HFFc6 (cell line): ENCODE data around the gene KASH5. TPM values are rescaled to one million over a fixed set of nuclear protein-coding genes. Genes with fewer than 3 reads are reported as not detected.

Experiments
- DNase-seq: peaks from one replicate; pipeline ENCODE4 v3.0.0-alpha.2; 2018
- H3K27ac Mint-ChIP-seq: 2 replicates; pipeline ENCODE4 v1.8.0; 2020; ENCODE audit warnings: mild to moderate bottlenecking, mixed read lengths
- H3K27me3 Mint-ChIP-seq: 2 replicates; pipeline ENCODE4 v1.8.0; 2021; ENCODE audit warnings: mild to moderate bottlenecking, moderate library complexity, mixed read lengths; ENCODE audit not compliant: insufficient read depth
- H3K36me3 Mint-ChIP-seq: 2 replicates; pipeline ENCODE4 v1.8.0; 2021; ENCODE audit warnings: low read depth, mixed read lengths
- H3K4me1 Mint-ChIP-seq: 2 replicates; pipeline ENCODE4 v1.8.0; 2020; ENCODE audit warnings: low read depth, mixed read lengths
- H3K4me3 Mint-ChIP-seq: 2 replicates; pipeline ENCODE4 v1.8.0; 2020; ENCODE audit warnings: mild to moderate bottlenecking, moderate library complexity, mixed read lengths
- H3K9me3 Mint-ChIP-seq: 2 replicates; pipeline ENCODE4 v1.8.0; 2020; ENCODE audit warnings: mild to moderate bottlenecking, mixed read lengths
- CTCF ChIP-seq: fragments of 200-600 bp; sonication (generic); IDR thresholded peaks from 2 replicates; pipeline ENCODE4 v1.5.0; 2021; ENCODE audit warnings: antibody characterized with exemption, mild to moderate bottlenecking
- total RNA-seq, 6 experiments: library from RNA; stranded (reverse); fragmentation: NEBNext Ultra II Directional; extraction: Animal tissue kit (Norgen Biotek cat#: 25700); gene quantifications; 2 replicates in 1 of 6; 3 replicates in 5 of 6; pipeline ENCODE4 v1.2.3, GENCODE V29; 2021

KASH5 gene
- total RNA-seq, 6 experiments from 2014 or later = not detected

DNA sequence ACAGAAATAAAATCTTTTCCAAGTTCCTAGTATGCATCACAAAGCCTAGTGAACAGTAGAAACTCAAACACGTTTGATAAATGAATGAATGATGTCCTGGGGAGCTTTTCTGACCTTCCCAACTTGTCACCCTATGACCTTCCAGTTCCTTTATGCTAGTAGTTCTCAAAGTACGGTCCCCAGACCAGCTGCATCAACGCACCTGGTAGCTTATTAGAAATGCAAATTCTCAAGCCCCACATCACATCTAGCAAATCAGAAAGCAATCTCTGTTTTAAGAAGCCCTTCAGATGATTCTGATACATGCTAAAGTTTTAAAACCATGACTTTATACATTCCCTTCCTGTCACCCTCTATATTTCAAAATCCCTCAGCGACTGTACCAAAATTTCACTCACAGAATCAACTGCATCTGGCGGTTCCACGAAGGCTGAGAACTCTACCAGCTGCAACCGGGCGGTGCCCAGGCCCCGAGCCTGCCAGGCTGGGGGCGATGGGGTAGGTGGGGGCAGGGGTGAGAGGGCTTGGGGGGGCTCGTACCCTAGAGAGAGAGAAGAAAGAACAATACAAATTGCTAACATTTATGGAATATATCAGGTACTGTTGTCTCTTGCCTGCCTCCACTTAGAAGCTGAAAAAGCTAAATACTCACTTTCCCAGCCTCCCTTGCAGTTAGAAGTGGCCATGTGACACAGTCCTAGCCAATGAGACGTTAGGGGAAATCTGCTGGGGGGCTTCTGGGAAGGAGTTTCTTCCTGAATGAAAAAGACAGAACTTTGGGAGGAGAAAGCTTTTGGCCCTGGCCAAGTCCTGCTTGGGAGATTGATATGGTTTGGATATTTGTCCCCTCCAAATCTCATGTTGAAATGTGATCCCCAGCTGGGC, 39.5 kb upstream of the KASH5 start:
- TF ChIP-seq CTCF = no peak
- Mint-ChIP-seq H3K4me1 (no peaks in the 10 kb centered on the region), H3K27ac (no peak overlapping the region), H3K27me3 (no peaks in the 10 kb centered on the region), H3K4me3 (no peak overlapping the region), H3K36me3 (peaks cover 30% of the 10 kb centered on the region), H3K9me3 (no peaks in the 10 kb centered on the region)
- DNase-seq = no peak

GRCh38 chr19:49349567-49349966, 38.5 kb upstream of the KASH5 start:
- Mint-ChIP-seq H3K9me3 (no peaks in the 10 kb centered on the region), H3K4me1 (no peaks in the 10 kb centered on the region), H3K36me3 (peaks cover 31% of the 10 kb centered on the region), H3K4me3 (no peak overlapping the region), H3K27me3 (no peaks in the 10 kb centered on the region), H3K27ac (no peak overlapping the region)
- no peak for DNase-seq
- TF ChIP-seq CTCF = no peak

DNA sequence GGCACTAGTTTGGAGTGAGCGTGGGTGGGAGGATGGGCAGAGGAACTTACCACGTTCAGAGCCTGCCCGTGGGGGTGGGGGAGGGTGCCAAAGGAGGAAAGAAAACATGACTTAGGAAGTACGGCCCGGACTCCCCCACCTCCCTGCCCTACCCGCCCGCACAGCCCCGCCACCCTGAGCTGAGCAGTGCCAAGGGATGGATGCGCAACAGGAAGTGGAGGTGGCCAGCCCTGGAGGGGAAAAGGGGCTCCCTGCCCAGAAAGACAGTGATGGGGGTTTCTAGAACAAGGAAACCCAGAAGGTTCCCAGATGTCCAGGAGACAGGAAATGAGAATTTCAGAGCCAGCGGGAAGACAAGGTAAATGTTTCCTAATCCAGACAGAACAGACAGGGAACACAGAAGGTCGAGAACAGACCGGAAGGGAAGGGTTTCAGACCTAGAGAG, 32.1 kb upstream of the KASH5 start:
- H3K9me3 Mint-ChIP-seq = no peaks in the 10 kb centered on the region
- peaks cover 15% of the 10 kb centered on the region for H3K36me3 Mint-ChIP-seq
- no peaks in the 10 kb centered on the region for H3K27me3 Mint-ChIP-seq
- H3K27ac Mint-ChIP-seq = peak overlapping the region; percentile 82
- peaks cover 26% of the 10 kb centered on the region for H3K4me1 Mint-ChIP-seq
- H3K4me3 Mint-ChIP-seq = peak overlapping the region; percentile 53; the same call in 1 of the 2 replicates
- DNase-seq = no peak
- no peak for TF ChIP-seq CTCF

DNA sequence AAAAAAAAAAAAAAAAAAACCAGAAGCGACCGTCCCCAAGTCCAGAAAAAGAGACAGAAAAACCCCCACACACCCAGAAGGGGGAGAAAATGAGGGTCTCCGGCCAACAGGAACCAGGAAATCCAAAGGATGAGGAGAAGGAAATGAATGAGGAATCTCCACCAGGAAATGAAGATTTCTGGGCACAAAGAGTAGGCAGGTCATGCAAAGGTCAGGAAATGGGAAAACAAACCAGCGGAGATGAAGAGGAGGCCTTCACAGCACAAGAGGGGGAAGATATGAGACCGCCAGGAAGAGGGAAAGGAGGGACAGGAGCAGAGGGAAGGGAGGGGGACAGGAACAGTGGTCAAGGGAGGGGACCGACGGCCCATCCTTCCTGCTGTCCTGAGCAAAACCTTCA, 31.7 kb upstream of the KASH5 start:
- TF ChIP-seq CTCF = no peak
- Mint-ChIP-seq H3K27ac (peak overlapping the region; percentile 82), H3K4me1 (peaks cover 31% of the 10 kb centered on the region), H3K36me3 (peaks cover 15% of the 10 kb centered on the region), H3K4me3 (peak overlapping the region; percentile 53; the same call in 1 of the 2 replicates), H3K27me3 (no peaks in the 10 kb centered on the region), H3K9me3 (no peaks in the 10 kb centered on the region)
- DNase-seq = no peak

DNA sequence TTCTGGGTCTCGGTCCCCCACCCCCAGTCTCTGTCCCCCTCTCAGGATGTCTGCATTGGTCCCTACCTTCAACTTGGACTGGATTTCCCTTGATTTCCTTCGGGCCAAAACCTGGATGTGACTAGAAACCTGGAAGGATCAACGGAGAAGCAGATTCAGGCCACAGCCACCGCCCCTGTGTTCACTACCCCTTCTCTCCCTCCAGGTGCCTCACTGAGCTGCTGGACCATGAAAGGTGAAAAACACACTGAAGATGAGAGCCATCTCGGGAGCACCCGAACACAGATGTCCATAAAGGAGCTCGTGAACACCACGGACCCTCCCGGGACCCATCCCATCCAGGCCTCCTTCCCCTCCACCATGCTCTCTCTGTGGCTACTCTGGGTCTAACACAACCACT, 30.9 kb upstream of the KASH5 start:
- H3K4me3 Mint-ChIP-seq = no peak overlapping the region
- H3K4me1 Mint-ChIP-seq = peaks cover 35% of the 10 kb centered on the region
- DNase-seq = no peak
- no peaks in the 10 kb centered on the region for H3K27me3 Mint-ChIP-seq
- no peak overlapping the region; the same call in 1 of the 2 replicates for H3K27ac Mint-ChIP-seq
- H3K9me3 Mint-ChIP-seq = no peaks in the 10 kb centered on the region
- TF ChIP-seq CTCF = no peak
- H3K36me3 Mint-ChIP-seq = peaks cover 15% of the 10 kb centered on the region
